Pericardium fibroblast (primary cell): ENCODE measurements around the gene PMAIP1. TPM values are rescaled to one million over a fixed set of nuclear protein-coding genes. Genes with fewer than 3 reads are reported as not detected.

Experiments used
- total RNA-seq: library from RNA; depleted of rRNA; stranded (reverse); fragments of >200 nt; gene quantifications from 2 replicates; pipeline ENCODE4 v1.2.3, GENCODE V29; 2015

PMAIP1 gene
- 11.1 and 14.4 TPM in 2 replicates for total RNA-seq

DNA sequence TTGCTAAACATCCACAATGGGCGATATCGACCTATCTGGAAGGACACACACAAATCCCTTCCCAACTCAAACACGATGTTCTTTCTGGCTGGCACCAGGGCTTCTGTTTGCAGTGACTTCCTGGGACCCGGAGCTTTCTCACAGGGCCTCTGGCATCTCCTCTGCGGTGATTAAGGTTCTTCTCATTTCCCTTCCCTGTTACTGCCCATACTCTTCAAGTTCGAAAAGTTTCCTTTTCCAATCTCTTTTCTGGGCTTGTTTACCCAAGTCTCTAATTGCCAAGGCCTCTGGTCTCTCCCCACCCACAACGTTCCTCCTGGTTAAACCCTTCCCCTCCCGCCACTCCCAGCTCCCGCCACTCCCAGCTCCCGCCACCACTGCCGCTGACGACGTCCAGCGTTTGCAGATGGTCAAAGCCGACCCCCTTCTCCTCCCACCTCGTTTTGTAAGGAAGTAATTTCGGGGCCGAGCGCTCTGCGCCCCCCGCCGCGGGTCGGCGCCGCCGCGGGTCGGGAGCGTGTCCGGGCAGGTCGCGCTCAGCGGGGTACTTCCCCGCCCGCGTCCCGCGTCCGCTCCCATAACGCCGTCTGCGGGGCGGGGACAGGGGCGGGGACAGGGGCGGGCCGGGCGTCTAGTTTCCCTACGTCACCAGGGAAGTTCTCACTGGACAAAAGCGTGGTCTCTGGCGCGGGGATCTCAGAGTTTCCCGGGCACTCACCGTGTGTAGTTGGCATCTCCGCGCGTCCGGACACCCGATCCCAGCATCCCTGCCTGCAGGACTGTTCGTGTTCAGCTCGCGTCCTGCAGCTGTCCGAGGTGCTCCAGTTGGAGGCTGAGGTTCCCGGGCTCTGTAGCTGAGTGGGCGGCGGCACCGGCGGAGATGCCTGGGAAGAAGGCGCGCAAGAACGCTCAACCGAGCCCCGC is at the start of gene PMAIP1:
Gene PMAIP1, plus strand, starts transcription at position 699 of the 924 bp plus-strand sequence. Its CDS starts 182 bp downstream, at position 881.

Other genes starting within 250 kb of the PMAIP1 start
- gene CCBE1, start 202.6 kb upstream of the PMAIP1 start, total RNA-seq: 6.9 and 24.2 TPM in 2 replicates